ENCODE measurements around the gene STAT3. TPM values are rescaled to one million over a fixed set of nuclear protein-coding genes. Genes with fewer than 3 reads are reported as not detected.
A peak's percentile ranks its signal among the peaks of the same experiment; 100 is the strongest.

The STAT3 gene
- total and polyA plus RNA-seq, 9 of the 15 experiments (the other 6 are each of a cell fraction or from before 2014, with no cell fraction given) = 90.0 to 179 (median 114) TPM

DNA sequence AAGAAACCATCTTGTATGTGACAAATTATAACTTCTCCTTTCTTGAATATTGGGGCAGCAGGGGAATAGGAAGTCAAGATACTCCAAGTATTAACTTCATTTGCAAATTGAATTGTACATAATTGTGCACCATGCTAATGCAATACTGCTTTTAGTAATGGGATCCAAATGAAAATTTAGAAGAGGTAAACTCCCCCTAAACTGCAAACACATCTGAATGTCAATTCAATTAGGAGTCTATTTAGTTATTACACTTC, 116.5 kb downstream of the STAT3 start (continued):
- TF ChIP-seq, protein P1, sequence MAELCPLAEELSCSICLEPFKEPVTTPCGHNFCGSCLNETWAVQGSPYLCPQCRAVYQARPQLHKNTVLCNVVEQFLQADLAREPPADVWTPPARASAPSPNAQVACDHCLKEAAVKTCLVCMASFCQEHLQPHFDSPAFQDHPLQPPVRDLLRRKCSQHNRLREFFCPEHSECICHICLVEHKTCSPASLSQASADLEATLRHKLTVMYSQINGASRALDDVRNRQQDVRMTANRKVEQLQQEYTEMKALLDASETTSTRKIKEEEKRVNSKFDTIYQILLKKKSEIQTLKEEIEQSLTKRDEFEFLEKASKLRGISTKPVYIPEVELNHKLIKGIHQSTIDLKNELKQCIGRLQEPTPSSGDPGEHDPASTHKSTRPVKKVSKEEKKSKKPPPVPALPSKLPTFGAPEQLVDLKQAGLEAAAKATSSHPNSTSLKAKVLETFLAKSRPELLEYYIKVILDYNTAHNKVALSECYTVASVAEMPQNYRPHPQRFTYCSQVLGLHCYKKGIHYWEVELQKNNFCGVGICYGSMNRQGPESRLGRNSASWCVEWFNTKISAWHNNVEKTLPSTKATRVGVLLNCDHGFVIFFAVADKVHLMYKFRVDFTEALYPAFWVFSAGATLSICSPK (IDR thresholded peaks at IDR 0.05; ENCODE audit: borderline replicate concordance) = no peak
- TF ChIP-seq ETV6 (IDR thresholded peaks at IDR 0.05; ENCODE audit: borderline replicate concordance in 1 of 2, low read depth in 2 of 2, low read length in 1 of 2) (no peak), ETV6 (CRISPR knock-in tag; IDR thresholded peaks at IDR 0.05; ENCODE audit: borderline replicate concordance) (no peak), ILK (tag; IDR thresholded peaks at IDR 0.05; ENCODE audit: borderline replicate concordance, low read depth) (no peak), POLR2AphosphoS2 (IDR thresholded peaks at IDR 0.05; ENCODE audit: low read length) (no peak), FOXJ2 (tag; IDR thresholded peaks at IDR 0.05) (no peak), RAD51 (IDR thresholded peaks at IDR 0.05; ENCODE audit: borderline replicate concordance, low read depth) (0 out of 2 replicates have a peak, but pooled peaks have one; percentile 13)

DNA sequence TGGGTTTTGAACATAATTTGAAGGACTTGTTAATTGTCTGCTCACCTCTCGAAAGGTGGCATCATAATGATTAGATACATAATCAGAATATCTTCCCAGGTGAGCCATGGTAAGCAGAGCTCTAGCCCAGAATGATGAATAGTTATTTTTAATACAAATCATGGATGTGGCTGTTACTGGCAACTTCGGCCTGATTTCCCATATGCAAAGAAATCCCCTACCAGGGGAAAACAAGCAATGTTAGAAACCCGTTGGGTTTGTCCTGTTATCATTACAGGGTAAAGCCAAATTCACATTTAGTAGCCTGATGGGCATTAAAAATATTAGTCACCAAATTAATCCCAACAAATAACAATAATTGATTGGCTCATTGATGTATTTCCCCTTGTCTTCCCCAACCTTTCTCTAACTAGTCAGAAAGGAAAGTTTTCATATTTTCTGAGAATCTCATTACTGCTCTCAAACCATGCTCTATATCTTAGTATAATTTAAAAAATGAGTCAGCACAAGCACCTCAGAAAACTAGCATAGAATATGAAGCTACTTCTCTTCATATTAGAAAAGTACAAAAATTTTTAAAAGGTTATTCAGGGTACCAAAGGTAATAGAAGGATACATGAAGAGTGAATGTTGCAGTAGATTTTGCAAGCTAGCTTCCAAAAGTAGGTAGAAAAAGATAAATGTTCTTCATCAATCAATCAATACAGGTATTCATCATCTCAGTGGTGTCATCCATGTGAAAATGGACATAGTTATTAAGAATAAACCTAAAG, 117.0 kb downstream of the STAT3 start:
- Histone ChIP-seq H3K4me2 (ENCODE audit: insufficient read depth, low read length) (peak overlapping the region; percentile 95), H3K9me1 (ENCODE audit: control insufficient read depth, insufficient read depth, low read length) (no peaks in the 10 kb centered on the region), H3K27ac (ENCODE audit: extremely low read depth, low read depth, low read length) (peak overlapping the region; percentile 93), H3K9me3 (replicated peaks; ENCODE audit: control insufficient read depth, insufficient read depth, low read depth, low read length) (no peaks in the 10 kb centered on the region), H3K36me3 (ENCODE audit: control insufficient read depth, insufficient read depth, low read length) (peaks cover 51% of the 10 kb centered on the region), H3K4me3 (peak overlapping the region; percentile 81), H3K79me2 (ENCODE audit: control insufficient read depth, insufficient read depth, low read length) (peaks cover 99% of the 10 kb centered on the region), H3K4me1 (replicated peaks in 1 of 2; ENCODE audit: control insufficient read depth in 2 of 2, insufficient read depth in 2 of 2, low read length in 2 of 2) (peaks cover 15 to 18% of the 10 kb centered on the region in 2 experiments; a peak in 4 of 5 replicates), H4K20me1 (replicated peaks; ENCODE audit: control insufficient read depth, insufficient read depth, low read length) (no peaks in the 10 kb centered on the region), H3K27me3 (ENCODE audit: control insufficient read depth in 2 of 2, insufficient read depth in 2 of 2, low read length in 2 of 2) (no peaks in the 10 kb centered on the region), H2AFZ (ENCODE audit: low read depth, low read length) (no peak overlapping the region), H3K9ac (ENCODE audit: insufficient read depth in 1 of 2, low read depth in 2 of 2, low read length in 2 of 2) (peak overlapping the region in 1 of 2 experiments; percentile 84; a peak in 3 of 4 replicates)
- BruUV-seq (replicated peaks) = no TSS peak
- WGBS (ENCODE audit: insufficient coverage, low coverage, missing lambda C conversion rate) = 7% methylated on average over 3 of the region's 3 CpGs
- ChIA-PET POLR2A (interaction anchor here (0.6 to 5.2 kb wide), 8 partner anchors 8 to 1764 kb away, joined by 3 to 41 read pairs (median 3); no protein-coding TSS in a partner anchor), CTCF (ENCODE audit: low intra/inter-chr PET ratio) (no interaction called here)
- intact Hi-C loops (cut with micrococcal nuclease) = no loop called here
- FAIRE-seq (no peak), ATAC-seq (no peak), DNase-seq (ENCODE audit: extremely low read depth in 1 of 4, low spot score in 3 of 4) (no peak)
- in situ Hi-C loops (cut with MboI) = no loop called here
- TF ChIP-seq SP2 (IDR thresholded peaks at IDR 0.05; ENCODE audit: extremely low read depth, low read depth, low read length, poor library complexity, severe bottlenecking) (no peak), FOXA3 (CRISPR knock-in tag; conservative IDR thresholded peaks at IDR 0.05 in 1 of 2, IDR thresholded peaks at IDR 0.05 in 1 of 2) (no peak), SRSF9 (IDR thresholded peaks at IDR 0.05; ENCODE audit: borderline replicate concordance, low read depth, low read length) (no peak), CBX5 (IDR thresholded peaks at IDR 0.05; ENCODE audit: borderline replicate concordance, low read depth) (no peak), MAFF (IDR thresholded peaks at IDR 0.05; ENCODE audit: low read length) (0 out of 2 replicates have a peak, but pooled peaks have one; percentile 3), FOXK1 (CRISPR knock-in tag; IDR thresholded peaks at IDR 0.05; ENCODE audit: borderline replicate concordance) (no peak), POLR2G (IDR thresholded peaks at IDR 0.05; ENCODE audit: low read depth, low read length) (no peak), NR4A1 (CRISPR knock-in tag; IDR thresholded peaks at IDR 0.05) (no peak), NR4A1 (tag; IDR thresholded peaks at IDR 0.05) (no peak)
- TF ChIP-seq, protein P2, sequence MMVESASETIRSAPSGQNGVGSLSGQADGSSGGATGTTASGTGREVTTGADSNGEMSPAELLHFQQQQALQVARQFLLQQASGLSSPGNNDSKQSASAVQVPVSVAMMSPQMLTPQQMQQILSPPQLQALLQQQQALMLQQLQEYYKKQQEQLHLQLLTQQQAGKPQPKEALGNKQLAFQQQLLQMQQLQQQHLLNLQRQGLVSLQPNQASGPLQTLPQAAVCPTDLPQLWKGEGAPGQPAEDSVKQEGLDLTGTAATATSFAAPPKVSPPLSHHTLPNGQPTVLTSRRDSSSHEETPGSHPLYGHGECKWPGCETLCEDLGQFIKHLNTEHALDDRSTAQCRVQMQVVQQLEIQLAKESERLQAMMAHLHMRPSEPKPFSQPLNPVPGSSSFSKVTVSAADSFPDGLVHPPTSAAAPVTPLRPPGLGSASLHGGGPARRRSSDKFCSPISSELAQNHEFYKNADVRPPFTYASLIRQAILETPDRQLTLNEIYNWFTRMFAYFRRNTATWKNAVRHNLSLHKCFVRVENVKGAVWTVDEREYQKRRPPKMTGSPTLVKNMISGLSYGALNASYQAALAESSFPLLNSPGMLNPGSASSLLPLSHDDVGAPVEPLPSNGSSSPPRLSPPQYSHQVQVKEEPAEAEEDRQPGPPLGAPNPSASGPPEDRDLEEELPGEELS (CRISPR knock-in tag; IDR thresholded peaks at IDR 0.05; ENCODE audit: borderline replicate concordance) = no peak
